Measurements from ENCODE around the gene ALDH1B1.

Gene ALDH1B1

DNA sequence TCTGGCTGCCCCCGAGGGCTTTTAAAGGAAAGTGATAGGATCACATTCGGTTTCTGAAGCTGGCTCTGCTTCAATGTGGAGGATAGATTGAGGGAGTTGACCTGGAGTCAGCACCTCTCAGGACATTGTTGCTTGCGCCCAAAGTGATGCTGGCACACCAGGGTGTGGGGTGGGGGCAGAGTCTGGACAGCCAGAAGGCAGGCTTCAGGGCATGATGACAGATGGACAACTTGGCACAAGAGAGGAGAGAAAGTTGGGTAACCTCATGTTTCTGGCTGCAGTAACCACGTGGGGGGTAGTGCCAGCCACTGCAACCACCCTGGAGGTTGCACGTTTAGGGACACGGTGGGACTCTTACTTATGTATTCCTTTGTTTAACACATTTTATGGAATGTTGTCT is 9.5 kb downstream of the ALDH1B1 start:
- H3K36me3 ChIP-seq (ENCODE audit: control insufficient read depth in 4 of 4, insufficient read depth in 4 of 4, low read length in 3 of 4) = peaks cover 0 to 12% (median 6%) of the 10 kb centered on the region in 4 experiments
- WGBS (ENCODE audit: insufficient coverage) = 90% methylated on average over 4 of the region's 6 CpGs
- H3K9me3 ChIP-seq (ENCODE audit: control extremely low read depth in 1 of 5, control insufficient read depth in 4 of 5, insufficient read depth in 2 of 5, low read depth in 1 of 5, low read length in 4 of 5) = no peaks in the 10 kb centered on the region
- H3K4me1 ChIP-seq (ENCODE audit: control extremely low read depth in 1 of 4, control insufficient read depth in 4 of 4, insufficient read depth in 4 of 4, low read length in 3 of 4) = peaks cover 0 to 3% (median 0%) of the 10 kb centered on the region in 4 experiments
- H3K27ac ChIP-seq (ENCODE audit: insufficient read depth in 1 of 2, low read depth in 1 of 2, low read length in 2 of 2, poor library complexity in 1 of 2, severe bottlenecking in 2 of 2) = no peak overlapping the region
- H3K27me3 ChIP-seq (replicated peaks in 2 of 5; ENCODE audit: control insufficient read depth in 4 of 5, insufficient read depth in 5 of 5, low read length in 4 of 5) = peaks cover 0 to 7% (median 0%) of the 10 kb centered on the region in 5 experiments
- CTCF ChIA-PET = interaction anchor here (0.7 to 2.1 kb wide), 4 partner anchors 31 to 138 kb away, joined by 3 to 6 read pairs (median 4); no protein-coding TSS in a partner anchor
- DNase-seq = no peak
- H3K4me3 ChIP-seq (ENCODE audit: control insufficient read depth in 1 of 7, extremely low read depth in 1 of 7, insufficient read depth in 4 of 7, low read depth in 2 of 7, low read length in 6 of 7) = no peak overlapping the region
- POLR2A ChIA-PET = no interaction called here

DNA sequence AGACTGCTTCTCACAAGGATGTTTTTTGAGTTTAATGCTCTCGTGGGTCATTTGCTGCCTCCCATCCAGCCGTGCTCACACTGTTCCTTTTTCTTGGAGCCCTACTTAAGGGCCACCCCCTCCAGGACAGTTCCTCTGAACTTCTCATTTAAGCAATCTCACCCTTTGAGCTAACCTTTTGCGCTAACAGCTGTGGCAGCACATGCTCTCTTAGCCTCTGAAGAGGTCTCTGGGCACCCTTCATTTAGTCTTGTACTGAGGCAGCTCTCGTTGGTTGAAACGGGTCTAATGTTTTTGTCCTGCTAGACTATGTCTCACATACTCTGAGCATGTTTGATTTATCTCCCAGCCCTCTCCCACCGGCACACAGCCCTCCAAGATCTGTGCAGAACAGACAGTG is 11.8 kb downstream of the ALDH1B1 start:
- H3K4me1 ChIP-seq (ENCODE audit: control extremely low read depth in 1 of 4, control insufficient read depth in 4 of 4, insufficient read depth in 4 of 4, low read length in 3 of 4) = peaks cover 0 to 3% (median 0%) of the 10 kb centered on the region in 4 experiments
- no peaks in the 10 kb centered on the region for H3K36me3 ChIP-seq (ENCODE audit: control insufficient read depth in 4 of 4, insufficient read depth in 4 of 4, low read length in 3 of 4)
- no peak overlapping the region for H3K4me3 ChIP-seq (ENCODE audit: control insufficient read depth in 1 of 7, extremely low read depth in 1 of 7, insufficient read depth in 4 of 7, low read depth in 2 of 7, low read length in 6 of 7)
- H3K9me3 ChIP-seq (ENCODE audit: control extremely low read depth in 1 of 5, control insufficient read depth in 4 of 5, insufficient read depth in 2 of 5, low read depth in 1 of 5, low read length in 4 of 5) = no peaks in the 10 kb centered on the region
- ChIA-PET CTCF (interaction anchor here (1.1 to 2.3 kb wide), 5 partner anchors 9 to 34 kb away, joined by 3 to 7 read pairs (median 5); no protein-coding TSS in a partner anchor), POLR2A (no interaction called here)
- H3K27me3 ChIP-seq (replicated peaks in 2 of 5; ENCODE audit: control insufficient read depth in 4 of 5, insufficient read depth in 5 of 5, low read length in 4 of 5) = peaks cover 0 to 7% (median 0%) of the 10 kb centered on the region in 5 experiments
- no peak overlapping the region for H3K27ac ChIP-seq (ENCODE audit: insufficient read depth in 1 of 2, low read depth in 1 of 2, low read length in 2 of 2, poor library complexity in 1 of 2, severe bottlenecking in 2 of 2)
- 65% methylated on average over 6 of the region's 6 CpGs for WGBS (ENCODE audit: insufficient coverage)
- no peak for DNase-seq

DNA sequence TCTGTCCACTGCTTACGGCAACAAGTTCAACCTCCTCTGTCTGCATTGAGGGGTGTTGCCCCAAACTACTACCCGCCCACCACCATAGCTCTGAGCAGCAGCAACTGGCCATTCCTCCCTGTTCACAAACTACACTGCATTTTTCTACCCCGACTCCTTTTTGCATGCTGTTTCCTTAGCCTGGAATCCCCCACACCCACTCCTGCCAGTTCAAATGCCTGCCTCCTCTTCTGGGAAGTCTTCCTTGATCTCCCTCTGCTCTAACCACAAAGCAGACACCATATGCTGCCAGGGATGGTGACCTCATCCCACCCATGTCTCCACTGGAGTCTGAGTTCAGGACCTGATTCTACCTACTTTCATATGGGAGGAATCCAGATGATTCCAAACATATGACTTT is 13.3 kb downstream of the ALDH1B1 start:
- ChIA-PET CTCF (interaction anchor here (1.5 to 2.3 kb wide), 2 partner anchors 33 to 35 kb away, joined by 3 to 7 read pairs; no protein-coding TSS in a partner anchor), POLR2A (interaction anchor here (0.7 kb wide), 1 partner anchor 36 kb away, joined by 3 read pairs; no protein-coding TSS in a partner anchor)
- peaks cover 0 to 7% (median 0%) of the 10 kb centered on the region in 5 experiments for H3K27me3 ChIP-seq (replicated peaks in 2 of 5; ENCODE audit: control insufficient read depth in 4 of 5, insufficient read depth in 5 of 5, low read length in 4 of 5)
- H3K4me3 ChIP-seq (ENCODE audit: control insufficient read depth in 1 of 7, extremely low read depth in 1 of 7, insufficient read depth in 4 of 7, low read depth in 2 of 7, low read length in 6 of 7) = no peak overlapping the region
- 93% methylated on average over 3 of the region's 3 CpGs for WGBS (ENCODE audit: insufficient coverage)
- DNase-seq = no peak
- no peaks in the 10 kb centered on the region for H3K9me3 ChIP-seq (ENCODE audit: control extremely low read depth in 1 of 5, control insufficient read depth in 4 of 5, insufficient read depth in 2 of 5, low read depth in 1 of 5, low read length in 4 of 5)
- H3K27ac ChIP-seq (ENCODE audit: insufficient read depth in 1 of 2, low read depth in 1 of 2, low read length in 2 of 2, poor library complexity in 1 of 2, severe bottlenecking in 2 of 2) = no peak overlapping the region
- no peaks in the 10 kb centered on the region for H3K36me3 ChIP-seq (ENCODE audit: control insufficient read depth in 4 of 4, insufficient read depth in 4 of 4, low read length in 3 of 4)
- H3K4me1 ChIP-seq (ENCODE audit: control extremely low read depth in 1 of 4, control insufficient read depth in 4 of 4, insufficient read depth in 4 of 4, low read length in 3 of 4) = no peaks in the 10 kb centered on the region

DNA sequence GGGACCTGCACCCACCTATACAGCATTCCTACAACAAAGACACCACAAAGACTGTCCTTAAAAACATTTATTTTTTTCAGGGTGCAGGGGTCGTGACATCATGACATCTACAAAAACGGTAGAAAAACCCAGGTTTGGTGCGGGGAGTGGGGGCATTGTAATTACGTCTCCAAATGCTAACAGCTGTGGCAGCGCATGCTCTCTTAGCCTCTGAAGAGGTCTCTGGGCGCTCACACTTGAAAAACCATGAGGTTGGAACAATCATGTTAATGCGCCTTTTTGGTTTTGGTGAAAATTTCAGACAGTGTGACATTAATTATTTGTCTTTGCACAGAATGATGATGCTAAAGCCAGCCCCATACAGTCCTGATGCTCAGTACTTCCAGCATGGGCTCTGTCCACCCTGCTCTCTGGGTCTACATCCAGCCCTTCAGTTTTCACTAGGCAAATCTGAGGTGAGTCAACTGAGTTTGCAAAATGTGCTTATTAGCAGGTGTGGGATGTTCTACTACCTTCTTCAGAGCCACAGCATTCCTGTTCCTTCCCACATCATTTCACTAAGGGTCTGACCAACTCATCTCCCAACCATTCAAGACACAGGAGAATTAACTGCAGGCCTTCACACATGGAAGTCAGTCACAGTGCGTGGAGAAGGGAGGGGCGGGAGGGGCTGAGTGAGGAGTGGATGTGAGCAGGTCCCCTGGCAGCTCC is 14.1 kb downstream of the ALDH1B1 start:
- Histone ChIP-seq H3K27me3 (replicated peaks in 2 of 5; ENCODE audit: control insufficient read depth in 4 of 5, insufficient read depth in 5 of 5, low read length in 4 of 5) (peaks cover 0 to 7% (median 0%) of the 10 kb centered on the region in 5 experiments), H3K36me3 (ENCODE audit: control insufficient read depth in 4 of 4, insufficient read depth in 4 of 4, low read length in 3 of 4) (no peaks in the 10 kb centered on the region), H3K4me1 (ENCODE audit: control extremely low read depth in 1 of 4, control insufficient read depth in 4 of 4, insufficient read depth in 4 of 4, low read length in 3 of 4) (no peaks in the 10 kb centered on the region), H3K4me3 (ENCODE audit: control insufficient read depth in 1 of 7, extremely low read depth in 1 of 7, insufficient read depth in 4 of 7, low read depth in 2 of 7, low read length in 6 of 7) (no peak overlapping the region), H3K27ac (ENCODE audit: insufficient read depth in 1 of 2, low read depth in 1 of 2, low read length in 2 of 2, poor library complexity in 1 of 2, severe bottlenecking in 2 of 2) (no peak overlapping the region), H3K9me3 (ENCODE audit: control extremely low read depth in 1 of 5, control insufficient read depth in 4 of 5, insufficient read depth in 2 of 5, low read depth in 1 of 5, low read length in 4 of 5) (no peaks in the 10 kb centered on the region)
- WGBS (ENCODE audit: insufficient coverage) = 79% methylated on average over 6 of the region's 9 CpGs
- ChIA-PET CTCF (no interaction called here), POLR2A (no interaction called here)
- DNase-seq = no peak

DNA sequence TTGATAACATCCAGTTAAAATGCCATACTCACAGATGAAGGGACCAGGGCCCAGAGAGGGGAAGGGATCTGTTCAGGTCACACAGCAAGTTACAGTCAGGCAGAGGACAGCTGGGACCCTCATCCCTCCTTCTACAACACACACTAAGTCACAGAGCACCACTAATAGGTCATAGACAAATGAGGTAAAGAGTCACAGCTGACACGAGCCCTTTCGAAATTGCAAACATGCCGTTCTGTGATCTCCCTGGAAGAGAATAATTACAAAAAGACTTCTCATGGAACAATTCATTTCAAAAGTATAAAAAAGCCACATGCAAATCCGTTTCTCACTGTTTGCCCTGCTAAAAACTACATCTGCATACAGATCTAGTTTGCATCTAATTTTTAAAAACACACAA is 16.2 kb downstream of the ALDH1B1 start:
- no peak overlapping the region for H3K4me3 ChIP-seq (ENCODE audit: control insufficient read depth in 1 of 7, extremely low read depth in 1 of 7, insufficient read depth in 4 of 7, low read depth in 2 of 7, low read length in 6 of 7)
- H3K9me3 ChIP-seq (ENCODE audit: control extremely low read depth in 1 of 5, control insufficient read depth in 4 of 5, insufficient read depth in 2 of 5, low read depth in 1 of 5, low read length in 4 of 5) = no peaks in the 10 kb centered on the region
- ChIA-PET CTCF (interaction anchor here (0.6 to 1.4 kb wide), 3 partner anchors 9 to 220 kb away, joined by 3 to 5 read pairs (median 4); no protein-coding TSS in a partner anchor), POLR2A (no interaction called here)
- peaks cover 0 to 5% (median 0%) of the 10 kb centered on the region in 5 experiments for H3K27me3 ChIP-seq (replicated peaks in 2 of 5; ENCODE audit: control insufficient read depth in 4 of 5, insufficient read depth in 5 of 5, low read length in 4 of 5)
- no peaks in the 10 kb centered on the region for H3K36me3 ChIP-seq (ENCODE audit: control insufficient read depth in 4 of 4, insufficient read depth in 4 of 4, low read length in 3 of 4)
- H3K27ac ChIP-seq (ENCODE audit: insufficient read depth in 1 of 2, low read depth in 1 of 2, low read length in 2 of 2, poor library complexity in 1 of 2, severe bottlenecking in 2 of 2) = no peak overlapping the region
- DNase-seq = no peak
- H3K4me1 ChIP-seq (ENCODE audit: control extremely low read depth in 1 of 4, control insufficient read depth in 4 of 4, insufficient read depth in 4 of 4, low read length in 3 of 4) = no peaks in the 10 kb centered on the region
- WGBS (ENCODE audit: insufficient coverage) = 71% methylated on average over 4 of the region's 4 CpGs

DNA sequence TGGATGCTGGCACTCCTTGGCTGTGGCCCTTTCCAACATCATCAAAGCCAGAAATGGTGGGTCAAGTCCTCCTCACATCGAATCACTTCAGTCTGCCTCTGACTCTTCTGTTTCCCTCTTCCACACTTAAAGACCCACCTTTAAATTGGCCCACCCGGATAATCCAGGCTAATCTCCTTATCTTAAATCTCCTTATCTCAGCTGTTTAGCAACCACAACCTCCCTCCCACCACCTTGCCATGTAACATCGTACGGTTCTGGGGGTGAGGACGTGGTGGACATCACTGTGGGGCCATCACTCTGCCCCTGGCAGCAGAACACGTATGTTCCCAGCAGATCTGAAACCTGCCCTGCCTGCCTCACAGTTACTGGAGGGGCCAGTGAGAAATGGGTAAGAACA is 20.2 kb downstream of the ALDH1B1 start:
- POLR2A ChIA-PET = no interaction called here
- 100% methylated on average over 2 of the region's 6 CpGs for WGBS (ENCODE audit: insufficient coverage)

DNA sequence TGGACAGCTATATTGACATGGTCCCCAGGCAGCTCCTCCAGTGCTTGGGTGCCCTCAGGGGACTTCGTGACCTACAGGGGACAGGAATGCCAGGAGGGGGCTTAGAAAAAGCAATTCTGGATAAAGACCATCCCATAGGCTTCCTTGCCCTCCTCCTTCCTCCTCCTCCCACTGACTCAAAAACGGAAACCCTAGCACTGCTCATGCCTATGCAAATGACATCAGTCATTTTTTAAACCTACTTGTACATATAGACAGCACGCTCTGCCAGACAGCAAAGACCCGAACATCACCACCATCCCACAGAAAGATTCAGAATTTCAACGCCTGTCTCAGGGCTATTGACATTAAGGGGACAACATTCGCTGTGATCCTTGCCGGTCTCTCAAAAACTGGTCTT is 20.8 kb downstream of the ALDH1B1 start:
- Histone ChIP-seq H3K4me3 (ENCODE audit: control insufficient read depth in 1 of 7, extremely low read depth in 1 of 7, insufficient read depth in 4 of 7, low read depth in 2 of 7, low read length in 6 of 7) (no peak overlapping the region), H3K27ac (ENCODE audit: insufficient read depth in 1 of 2, low read depth in 1 of 2, low read length in 2 of 2, poor library complexity in 1 of 2, severe bottlenecking in 2 of 2) (no peak overlapping the region), H3K4me1 (ENCODE audit: control extremely low read depth in 1 of 4, control insufficient read depth in 4 of 4, insufficient read depth in 4 of 4, low read length in 3 of 4) (no peaks in the 10 kb centered on the region), H3K27me3 (replicated peaks in 2 of 5; ENCODE audit: control insufficient read depth in 4 of 5, insufficient read depth in 5 of 5, low read length in 4 of 5) (peaks cover 0 to 10% (median 0%) of the 10 kb centered on the region in 5 experiments), H3K9me3 (ENCODE audit: control extremely low read depth in 1 of 5, control insufficient read depth in 4 of 5, insufficient read depth in 2 of 5, low read depth in 1 of 5, low read length in 4 of 5) (no peaks in the 10 kb centered on the region), H3K36me3 (ENCODE audit: control insufficient read depth in 4 of 4, insufficient read depth in 4 of 4, low read length in 3 of 4) (no peaks in the 10 kb centered on the region)
- DNase-seq = no peak
- ChIA-PET CTCF (interaction anchor here (0.9 to 1.0 kb wide), 2 partner anchors 14 to 40 kb away, joined by 3 read pairs; no protein-coding TSS in a partner anchor), POLR2A (no interaction called here)
- 97% methylated on average over 5 of the region's 7 CpGs for WGBS (ENCODE audit: insufficient coverage)

More for the DNA sequence above, 20.2 kb downstream of the ALDH1B1 start:
- H3K4me3 ChIP-seq (ENCODE audit: control insufficient read depth in 1 of 7, extremely low read depth in 1 of 7, insufficient read depth in 4 of 7, low read depth in 2 of 7, low read length in 6 of 7) = no peak overlapping the region
- CTCF ChIA-PET = interaction anchor here (0.9 to 1.1 kb wide), 4 partner anchors 13 to 230 kb away, joined by 3 to 4 read pairs (median 3); no protein-coding TSS in a partner anchor
- no peaks in the 10 kb centered on the region for H3K36me3 ChIP-seq (ENCODE audit: control insufficient read depth in 4 of 4, insufficient read depth in 4 of 4, low read length in 3 of 4)
- no peaks in the 10 kb centered on the region for H3K4me1 ChIP-seq (ENCODE audit: control extremely low read depth in 1 of 4, control insufficient read depth in 4 of 4, insufficient read depth in 4 of 4, low read length in 3 of 4)
- DNase-seq = no peak
- H3K9me3 ChIP-seq (ENCODE audit: control extremely low read depth in 1 of 5, control insufficient read depth in 4 of 5, insufficient read depth in 2 of 5, low read depth in 1 of 5, low read length in 4 of 5) = no peaks in the 10 kb centered on the region
- H3K27ac ChIP-seq (ENCODE audit: insufficient read depth in 1 of 2, low read depth in 1 of 2, low read length in 2 of 2, poor library complexity in 1 of 2, severe bottlenecking in 2 of 2) = no peak overlapping the region
- peaks cover 0 to 8% (median 0%) of the 10 kb centered on the region in 5 experiments for H3K27me3 ChIP-seq (replicated peaks in 2 of 5; ENCODE audit: control insufficient read depth in 4 of 5, insufficient read depth in 5 of 5, low read length in 4 of 5)
